GM19372 (cell line): Measurements from ENCODE around the gene NOX3.
"Not testable (repeated sequence)": the region's sequence is repeated elsewhere in the genome, so short reads cannot be mapped to it uniquely, and the experiment has no call there.

Experiments used
- ATAC-seq: cut with Tn5 transposase; IDR thresholded peaks from one replicate; pipeline ENCODE4 v1.9.1; 2021; ENCODE audit warnings: mild to moderate bottlenecking, low read depth, moderate library complexity; ENCODE audit not compliant: unreplicated experiment

NOX3 gene

DNA sequence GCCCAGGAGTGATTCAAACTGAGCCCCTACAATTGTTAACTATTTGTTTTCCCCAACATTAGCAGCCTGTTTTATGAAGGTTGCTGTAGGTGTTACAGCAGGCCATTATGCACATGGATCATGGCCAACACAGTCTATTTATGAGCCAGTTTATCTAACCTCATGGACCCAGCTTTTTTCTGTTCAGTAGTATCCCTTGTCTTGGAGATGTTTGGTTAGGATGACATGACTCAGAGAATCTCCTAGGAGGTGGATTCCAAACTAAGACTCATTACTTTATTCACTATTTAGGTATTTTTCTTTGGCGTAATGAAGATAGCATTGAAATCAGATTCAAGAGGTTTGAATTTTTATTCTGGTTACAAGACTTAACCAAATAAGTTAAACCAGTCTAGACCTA is 78.6 kb downstream of the NOX3 start:
- no peak for ATAC-seq

GRCh38 chr6:155375801-155376200 is 79.8 kb downstream of the NOX3 start:
- no peak for ATAC-seq

GRCh38 chr6:155374681-155375080 is 81.0 kb downstream of the NOX3 start:
- ATAC-seq: no peak

- ATAC-seq: no peak
Measured at GRCh38 chr6:155373276-155373675, 82.4 kb downstream of the NOX3 start.

DNA sequence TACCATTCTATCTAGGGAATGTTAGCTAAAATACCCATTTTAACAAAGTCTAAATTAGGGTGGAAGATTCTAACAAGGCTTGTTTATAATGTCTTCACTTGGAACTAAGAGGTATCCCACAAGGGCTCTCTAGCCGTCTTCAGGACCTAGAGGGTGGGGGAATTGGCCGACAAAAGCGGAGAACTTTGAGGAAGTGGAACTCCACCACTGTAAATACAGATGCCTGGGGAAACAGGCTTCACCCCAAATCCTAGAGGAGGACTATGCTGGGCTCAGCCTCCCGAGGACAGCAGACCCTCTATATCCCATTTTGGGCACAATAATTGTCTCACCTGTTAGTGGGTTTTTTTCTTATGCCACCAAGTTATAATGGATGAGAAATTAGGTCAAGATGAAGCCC is 83.4 kb downstream of the NOX3 start:
- ATAC-seq: no peak

GRCh38 chr6:155371230-155371629 is 84.4 kb downstream of the NOX3 start:
- no peak for ATAC-seq

DNA sequence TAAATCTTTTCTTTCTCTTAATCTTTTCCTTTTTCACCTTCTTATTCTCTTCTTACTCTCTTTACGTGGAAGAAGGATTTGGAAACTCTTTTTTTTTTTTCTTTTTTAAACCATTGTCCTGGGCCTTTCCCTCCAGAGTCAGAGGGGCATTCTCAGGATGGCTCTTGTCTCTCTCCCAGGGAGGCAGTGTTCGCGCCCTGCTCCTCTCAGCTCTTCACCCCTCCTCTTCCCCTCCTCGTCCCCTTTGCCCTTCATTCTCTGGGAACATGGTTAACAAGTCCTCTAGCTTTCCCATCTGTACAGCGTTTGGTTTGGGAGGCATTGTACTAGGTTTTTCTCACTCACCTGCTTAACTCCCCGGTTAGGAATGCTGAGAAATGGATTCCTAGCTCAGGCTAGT is 89.3 kb downstream of the NOX3 start:
- no peak for ATAC-seq

DNA sequence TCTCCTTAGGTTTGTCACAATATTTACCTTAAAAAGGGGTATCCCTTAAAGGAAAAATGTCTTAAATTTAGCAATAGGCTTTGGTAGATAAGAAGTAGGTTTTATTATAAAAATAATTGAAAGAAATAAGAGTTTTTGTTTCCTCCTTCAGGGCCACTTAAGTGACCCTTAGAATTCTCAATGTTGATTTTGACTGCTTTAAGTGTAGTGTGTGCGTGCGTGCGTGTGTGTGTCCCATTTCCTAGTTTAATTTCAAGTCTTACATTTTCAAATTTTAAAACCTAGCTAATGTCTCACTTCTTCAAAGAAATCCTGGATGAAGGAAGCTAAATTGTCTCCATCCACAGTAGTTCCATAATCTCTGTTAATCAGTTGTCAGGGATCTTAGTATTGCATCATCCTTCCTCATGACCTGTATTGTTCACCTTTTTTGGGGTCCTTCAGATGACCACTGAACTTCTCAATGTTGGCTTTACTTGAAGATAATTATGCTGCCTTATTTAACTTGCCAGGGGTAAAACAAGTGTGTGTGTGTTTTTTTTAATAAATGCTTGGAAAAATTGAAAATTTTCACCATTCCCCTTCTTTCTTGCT is 90.7 kb downstream of the NOX3 start:
- ATAC-seq: no peak

- not testable (repeated sequence) for ATAC-seq
Measured at GRCh38 chr6:155364021-155364420, 91.6 kb downstream of the NOX3 start.

- not testable (repeated sequence) for ATAC-seq
Measured at GRCh38 chr6:155362968-155363632, 92.5 kb downstream of the NOX3 start.

GRCh38 chr6:155354167-155354566 is 101.5 kb downstream of the NOX3 start:
- ATAC-seq: no peak

- no peak for ATAC-seq
Measured at GRCh38 chr6:155352811-155353210, 102.8 kb downstream of the NOX3 start.

GRCh38 chr6:155352130-155352420 is 103.6 kb downstream of the NOX3 start:
- no peak for ATAC-seq

- ATAC-seq: peak; percentile 90
Measured at GRCh38 chr6:155351273-155352129, 104.1 kb downstream of the NOX3 start.

DNA sequence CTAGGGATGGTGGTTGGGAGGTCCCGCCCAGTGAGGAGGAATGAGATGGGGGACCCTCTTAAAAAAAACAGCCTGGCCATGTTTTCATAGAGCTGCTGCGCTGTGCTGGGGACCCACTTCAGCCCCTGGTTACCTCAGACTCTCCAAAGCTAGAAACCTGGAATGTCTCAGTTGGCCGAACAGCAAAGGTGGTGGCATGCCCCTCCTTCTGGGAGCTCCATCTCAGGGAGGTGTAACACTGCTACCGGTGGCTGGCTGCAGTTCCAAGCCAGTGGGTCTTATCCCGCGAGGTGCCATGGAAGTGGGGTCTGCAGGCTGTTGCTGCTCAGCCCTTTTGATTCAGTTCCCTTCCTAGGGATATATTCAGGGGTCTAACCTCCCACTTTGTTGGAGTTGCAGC is 105.7 kb downstream of the NOX3 start:
- no peak for ATAC-seq

DNA sequence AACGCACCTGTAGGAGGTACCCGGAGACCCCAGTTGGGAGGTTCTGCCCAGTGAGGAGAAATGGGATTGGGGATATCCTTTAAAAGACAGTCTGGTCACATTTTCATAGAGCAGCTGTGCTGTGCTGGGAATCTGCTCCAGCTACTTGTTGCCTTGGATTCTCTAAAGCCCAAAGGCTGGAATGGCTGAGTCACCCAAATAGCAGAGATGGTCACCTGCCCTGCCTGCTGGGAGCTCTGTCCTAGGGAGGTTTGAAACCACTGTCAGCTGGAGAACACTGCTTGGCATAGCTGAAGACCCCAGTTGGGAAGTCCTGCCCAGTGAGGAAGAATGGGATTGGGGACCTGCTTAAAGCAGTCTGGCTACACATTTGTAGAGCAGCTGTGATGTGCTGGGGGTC is 106.5 kb downstream of the NOX3 start:
- no peak for ATAC-seq

- no peak for ATAC-seq
Measured at GRCh38 chr6:155347800-155348199, 107.8 kb downstream of the NOX3 start.

- no peak for ATAC-seq
Measured at GRCh38 chr6:155346957-155347356, 108.7 kb downstream of the NOX3 start.
